CD4-positive, alpha-beta T cell (primary cell): ENCODE data around the gene TIMM44. TPM values are rescaled to one million over a fixed set of nuclear protein-coding genes. Genes with fewer than 3 reads are reported as not detected.
"Not testable (repeated sequence)": the region's sequence is repeated elsewhere in the genome, so short reads cannot be mapped to it uniquely, and the experiment has no call there.

ENCODE experiments used
- ATAC-seq: fragments of 200-7000 bp; cut with Tn5 transposase; one replicate; pipeline ENCODE4 v1.10.0; 2022; ENCODE audit warnings: mild to moderate bottlenecking; ENCODE audit not compliant: poor library complexity
- CTCF ChIA-PET: fragments of 350-600 bp; sonication (Branson Sonifier 250); formaldehyde crosslinking; loops from one replicate; lab custom pipeline; 2021; ENCODE audit warnings: antibody characterized with exemption, inconsistent platforms; lab: Charles Lee
- POLR2A ChIA-PET: fragments of 350-600 bp; sonication (Branson Sonifier 250); formaldehyde crosslinking; loops from one replicate; lab custom pipeline; 2021; ENCODE audit warnings: antibody characterized with exemption, inconsistent platforms; lab: Charles Lee
- DNase-seq, 14 experiments: peaks; one replicate each; pipeline ENCODE4 v3.0.0-alpha.2; 2013 to 2020; ENCODE audit warnings: mixed read lengths in 2 of 14
- H3K27ac ChIP-seq, 2 donors: one replicate each; pipeline versions ENCODE4 v1.5.1 to v1.7.0; 2013; ENCODE audit warnings: low read length in 2 of 2, low read depth in 1 of 2, mild to moderate bottlenecking in 1 of 2
- H3K27me3 ChIP-seq, 2 experiments: 1 replicate in 1 of 2; 2 replicates in 1 of 2; pipeline versions ENCODE4 v1.6.1 to v1.7.0; 2013; ENCODE audit warnings: low read length in 2 of 2, control low read depth in 1 of 2, mild to moderate bottlenecking in 1 of 2, moderate library complexity in 1 of 2; ENCODE audit not compliant: insufficient read depth in 2 of 2, control insufficient read depth in 1 of 2
- H3K36me3 ChIP-seq: one replicate; pipeline ENCODE4 v1.6.1; 2013; ENCODE audit warnings: low read length, control low read depth; ENCODE audit not compliant: insufficient read depth
- H3K4me1 ChIP-seq: one replicate; pipeline ENCODE4 v1.6.1; 2013; ENCODE audit warnings: low read length, control low read depth; ENCODE audit not compliant: insufficient read depth
- H3K4me3 ChIP-seq: one replicate; pipeline ENCODE4 v1.5.1; 2013; ENCODE audit warnings: mild to moderate bottlenecking, low read length, moderate library complexity
- H3K9me3 ChIP-seq, 2 experiments: 1 replicate in 1 of 2; 2 replicates in 1 of 2; pipeline versions ENCODE4 v1.6.1 to v1.7.0; 2013; ENCODE audit warnings: low read length in 2 of 2, mild to moderate bottlenecking in 2 of 2, control low read depth in 1 of 2, moderate library complexity in 1 of 2; ENCODE audit not compliant: control insufficient read depth in 1 of 2, insufficient read depth in 1 of 2
- H3K27ac Mint-ChIP-seq: one replicate; pipeline ENCODE4 v1.8.0; 2020; ENCODE audit warnings: mixed read lengths
- H3K27me3 Mint-ChIP-seq: one replicate; pipeline ENCODE4 v1.8.0; 2021; ENCODE audit warnings: mixed read lengths
- H3K36me3 Mint-ChIP-seq: one replicate; pipeline ENCODE4 v1.8.0; 2021; ENCODE audit warnings: low read depth, mixed read lengths
- H3K4me1 Mint-ChIP-seq: one replicate; pipeline ENCODE4 v1.8.0; 2021; ENCODE audit warnings: low read depth, mixed read lengths
- H3K4me3 Mint-ChIP-seq: one replicate; pipeline ENCODE4 v1.8.0; 2020; ENCODE audit warnings: mild to moderate bottlenecking, mixed read lengths
- H3K9me3 Mint-ChIP-seq: one replicate; pipeline ENCODE4 v1.8.0; 2020; ENCODE audit warnings: mixed read lengths
- CTCF ChIP-seq: fragments of 200-600 bp; IDR thresholded peaks from one replicate; pipeline ENCODE4 v1.8.0; 2022; ENCODE audit warnings: antibody characterized with exemption, mild to moderate bottlenecking
- intact Hi-C, 2 experiments: fragments of 100-400 bp; cut with DNase I in 1 of 2; cut with micrococcal nuclease in 1 of 2; formaldehyde crosslinking; loops; one replicate each; pipeline versions ENCODE4 v1.15.1 to v1.9.0; 2023 to 2025; cut with DNase I, micrococcal nuclease
- total RNA-seq, 174 experiments: library from RNA in 2 of 174; stranded (reverse) in 2 of 174; gene quantifications; one replicate each; pipeline ENCODE4 v1.2.3 and lab custom pipeline; 2021 to 2026

Gene TIMM44
- total RNA-seq, 2 experiments from 2014 or later = 83.9 to 85.0 TPM

- ATAC-seq = no peak
- no peaks in the 10 kb centered on the region for H3K9me3 Mint-ChIP-seq
- no peak for TF ChIP-seq CTCF
- H3K27me3 Mint-ChIP-seq = no peaks in the 10 kb centered on the region
- Histone ChIP-seq H3K4me3 (no peak overlapping the region), H3K27ac (no peak overlapping the region), H3K9me3 (no peaks in the 10 kb centered on the region), H3K4me1 (peaks cover 12% of the 10 kb centered on the region), H3K27me3 (no peaks in the 10 kb centered on the region), H3K36me3 (peaks cover 57% of the 10 kb centered on the region)
- peaks cover 6% of the 10 kb centered on the region for H3K4me1 Mint-ChIP-seq
- H3K27ac Mint-ChIP-seq = no peak overlapping the region
- H3K4me3 Mint-ChIP-seq = no peak overlapping the region
- POLR2A ChIA-PET = interaction anchor here (1.2 kb wide), 2 partner anchors 10 to 13 kb away, joined by 3 read pairs; no protein-coding TSS in a partner anchor
- no peak for DNase-seq
- CTCF ChIA-PET = interaction anchor here (0.7 to 4.6 kb wide), 2 partner anchors 13 to 73 kb away, joined by 4 to 36 read pairs; partner anchors contain the start of gene TIMM44
- peaks cover 44% of the 10 kb centered on the region for H3K36me3 Mint-ChIP-seq
- intact Hi-C loops = no loop called here
Measured at GRCh38 chr19:7930765-7931164, 12.7 kb downstream of the TIMM44 start.

GRCh38 chr19:7930030-7930429 lies 13.4 kb downstream of the TIMM44 start:
- intact Hi-C loops, H3K4me1 Mint-ChIP-seq, ATAC-seq, H3K4me3 Mint-ChIP-seq, H3K27ac ChIP-seq, H3K4me3 ChIP-seq, H3K27ac Mint-ChIP-seq, H3K27me3 Mint-ChIP-seq, H3K9me3 ChIP-seq, H3K9me3 Mint-ChIP-seq, H3K27me3 ChIP-seq: not testable (repeated sequence)
- peaks cover 36% of the 10 kb centered on the region for H3K36me3 Mint-ChIP-seq
- POLR2A ChIA-PET = interaction anchor here (1.2 kb wide), 1 partner anchor 14 kb away, joined by 3 read pairs; no protein-coding TSS in a partner anchor
- Histone ChIP-seq H3K4me1 (peaks cover 15% of the 10 kb centered on the region), H3K36me3 (peaks cover 51% of the 10 kb centered on the region)
- DNase-seq = peak in 1 of 14 experiments; percentile 53
- CTCF ChIA-PET = interaction anchor here (0.7 to 4.6 kb wide), 4 partner anchors 14 to 395 kb away, joined by 3 to 36 read pairs (median 5); partner anchors contain the start of genes MAP2K7 and TIMM44

GRCh38 chr19:7928741-7929701 lies 14.4 kb downstream of the TIMM44 start:
- H3K27ac Mint-ChIP-seq = peak overlapping the region; percentile 61
- Histone ChIP-seq H3K27ac (no peak overlapping the region), H3K27me3 (no peaks in the 10 kb centered on the region), H3K4me1 (peaks cover 22% of the 10 kb centered on the region), H3K36me3 (peaks cover 41% of the 10 kb centered on the region), H3K4me3 (no peak overlapping the region), H3K9me3 (no peaks in the 10 kb centered on the region)
- peak; percentile 33 to 91 (median 72) for DNase-seq
- peak; percentile 69 for ATAC-seq
- peak overlapping the region; percentile 67 for H3K4me3 Mint-ChIP-seq
- TF ChIP-seq CTCF = peak; percentile 51
- CTCF ChIA-PET = interaction anchor here (0.5 to 4.6 kb wide), 14 partner anchors 9 to 394 kb away, joined by 3 to 36 read pairs (median 4); partner anchors contain the start of genes MAP2K7, RPS28, SNAPC2 and TIMM44
- peaks cover 14% of the 10 kb centered on the region for H3K4me1 Mint-ChIP-seq
- intact Hi-C loops = loop anchor here in 1 of 2 experiments (5.0 to 10.0 kb wide), 3 partner anchors 292 to 1564 kb away; partner anchors contain the start of genes CLPP, NDUFA7, RPS28 and STXBP2
- POLR2A ChIA-PET = interaction anchor here (1.0 to 1.4 kb wide), 3 partner anchors 8 to 25 kb away, joined by 4 to 6 read pairs (median 5); partner anchors contain the start of genes MAP2K7, SNAPC2 and TIMM44
- no peaks in the 10 kb centered on the region for H3K27me3 Mint-ChIP-seq
- peaks cover 32% of the 10 kb centered on the region for H3K36me3 Mint-ChIP-seq
- H3K9me3 Mint-ChIP-seq = no peaks in the 10 kb centered on the region
